HTR-8/SVneo (cell line): ENCODE data around the gene MTSS2.

ENCODE experiments used
- DNase-seq: peaks from one replicate; pipeline ENCODE4 v3.0.0; 2011; ENCODE audit warnings: low spot score, mixed read lengths; ENCODE audit not compliant: insufficient read length
- FAIRE-seq: peaks from 2 replicates; lab custom pipeline; 2011; peaks lifted over from hg19 to GRCh38; lab: Jason Lieb, UNC

Gene MTSS2

DNA sequence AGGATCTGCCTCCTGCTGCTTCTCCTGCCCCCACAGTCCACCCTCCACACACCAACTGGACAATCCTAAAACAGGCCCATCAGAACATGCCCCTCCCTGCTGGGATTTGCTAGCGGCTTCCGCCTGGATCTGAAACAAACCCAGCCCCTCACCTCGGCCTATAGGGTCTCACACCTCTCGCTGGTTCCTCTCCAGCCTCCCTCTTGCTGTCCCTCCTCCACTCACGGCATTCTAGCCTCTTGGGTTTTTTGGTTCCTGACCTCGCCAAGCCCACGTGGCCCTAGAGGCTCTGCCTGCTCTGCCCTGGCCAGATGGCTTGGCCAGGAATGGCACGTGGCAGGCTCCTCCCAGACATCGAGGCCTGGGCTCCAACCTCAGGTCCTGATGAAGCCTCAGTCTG is 15.7 kb upstream of the MTSS2 start:
- no peak for FAIRE-seq

DNA sequence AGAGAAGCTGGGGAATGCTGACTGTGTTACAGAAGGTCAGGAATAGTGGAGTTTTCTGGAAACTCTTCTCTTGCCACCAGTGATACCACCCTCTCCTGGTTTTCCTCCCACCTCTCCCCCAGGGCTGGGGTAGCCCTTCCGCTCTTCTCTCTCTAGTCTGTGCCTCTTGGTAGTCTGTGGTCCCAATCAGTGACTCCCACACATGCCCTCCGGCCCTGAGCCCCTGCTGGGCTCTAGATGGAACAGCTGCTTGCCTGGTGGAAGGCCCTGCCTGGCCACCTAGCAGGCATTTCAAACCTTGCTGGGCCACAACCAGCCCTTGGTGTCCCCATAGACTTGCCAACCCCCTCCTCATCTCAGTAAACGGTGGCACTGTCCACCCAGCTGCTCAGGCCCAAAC is 15.2 kb upstream of the MTSS2 start:
- DNase-seq (no peak), FAIRE-seq (no peak)

More for the DNA sequence above, 15.7 kb upstream of the MTSS2 start:
- no peak for DNase-seq

DNA sequence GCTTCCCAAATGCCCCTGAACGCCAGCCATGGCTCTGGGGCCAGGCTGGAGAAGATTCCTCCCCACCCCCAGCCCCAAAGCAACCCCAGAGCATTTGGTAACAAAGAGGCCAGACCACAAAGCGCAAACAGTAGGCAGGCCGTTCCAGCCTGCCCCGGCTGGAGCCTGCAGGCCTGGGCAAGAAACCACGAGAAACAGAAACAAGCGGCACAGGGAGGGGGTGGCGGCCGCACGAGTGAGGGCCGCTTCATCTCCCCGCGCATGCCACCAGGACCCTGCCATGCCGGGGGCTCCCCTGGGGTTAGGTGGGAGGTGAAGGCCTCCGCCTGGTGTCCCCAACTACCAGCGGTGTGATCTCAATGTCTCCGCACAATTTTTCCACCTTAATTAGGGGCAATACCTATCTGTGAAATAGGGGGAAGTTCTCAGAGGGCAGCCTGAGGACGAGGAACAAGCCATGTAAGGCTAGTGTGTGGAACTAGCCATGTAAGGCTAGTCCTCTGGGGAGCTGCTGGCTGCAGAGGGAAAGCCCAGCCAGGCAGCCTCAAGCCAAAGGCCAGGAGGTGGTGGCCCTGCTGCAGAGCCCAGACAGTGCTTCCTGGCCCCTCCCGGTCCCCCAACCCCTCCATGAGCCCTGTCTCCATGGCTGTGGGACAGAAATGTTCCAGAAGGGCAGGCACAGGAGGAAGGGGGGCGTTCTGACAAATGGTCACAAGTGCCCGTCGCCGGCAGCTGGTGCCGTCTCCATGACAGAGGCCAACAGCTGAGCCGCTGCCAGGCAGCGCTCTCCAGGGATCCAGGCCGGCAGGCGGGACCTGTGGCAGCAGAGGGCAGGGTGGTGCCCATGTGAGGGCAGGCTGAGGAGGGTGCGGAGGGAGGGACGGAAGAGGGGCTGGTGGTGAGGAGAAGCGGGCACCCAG is 14.5 kb upstream of the MTSS2 start:
- DNase-seq (no peak), FAIRE-seq (no peak)

DNA sequence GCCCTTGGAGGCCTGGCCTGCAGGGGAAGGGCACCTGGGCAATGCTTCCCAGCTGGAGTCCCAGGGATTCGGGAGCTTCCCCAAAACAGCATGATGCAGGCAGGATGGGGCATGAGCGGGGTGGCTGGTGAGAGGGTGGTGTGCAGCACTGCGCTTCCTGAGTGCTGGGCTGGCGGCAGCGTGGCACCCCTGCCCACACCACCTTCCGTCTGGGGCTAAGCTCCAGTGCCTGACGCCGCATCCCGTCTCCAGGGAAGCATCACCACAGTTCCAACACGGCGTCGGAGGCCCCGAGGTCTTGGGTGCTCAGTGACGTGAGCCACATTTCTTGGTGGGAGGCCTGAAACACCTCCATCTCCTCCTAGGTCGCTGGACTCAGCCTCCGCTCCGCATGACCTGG is 13.8 kb upstream of the MTSS2 start:
- DNase-seq: no peak
- FAIRE-seq: no peak

DNA sequence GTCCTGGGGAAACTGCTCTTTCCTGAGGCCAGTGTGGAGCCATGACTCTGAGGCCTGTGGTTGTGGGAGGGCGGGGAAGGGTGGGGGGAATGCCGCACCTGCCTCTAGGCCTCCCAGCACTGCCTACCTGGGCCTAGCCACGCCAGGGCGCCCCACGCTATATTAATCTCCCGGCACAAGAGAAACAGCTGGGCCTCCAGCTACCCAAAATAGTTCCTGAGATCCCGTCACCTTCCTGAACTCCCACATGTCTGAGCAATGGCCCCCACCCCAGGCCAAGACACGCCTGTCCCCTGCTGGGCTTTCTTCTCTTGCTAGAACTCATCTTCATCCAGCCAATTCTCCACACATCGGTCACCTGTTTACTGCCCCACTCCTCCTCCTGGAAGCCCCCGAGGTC is 13.0 kb upstream of the MTSS2 start:
- FAIRE-seq (no peak), DNase-seq (no peak)

DNA sequence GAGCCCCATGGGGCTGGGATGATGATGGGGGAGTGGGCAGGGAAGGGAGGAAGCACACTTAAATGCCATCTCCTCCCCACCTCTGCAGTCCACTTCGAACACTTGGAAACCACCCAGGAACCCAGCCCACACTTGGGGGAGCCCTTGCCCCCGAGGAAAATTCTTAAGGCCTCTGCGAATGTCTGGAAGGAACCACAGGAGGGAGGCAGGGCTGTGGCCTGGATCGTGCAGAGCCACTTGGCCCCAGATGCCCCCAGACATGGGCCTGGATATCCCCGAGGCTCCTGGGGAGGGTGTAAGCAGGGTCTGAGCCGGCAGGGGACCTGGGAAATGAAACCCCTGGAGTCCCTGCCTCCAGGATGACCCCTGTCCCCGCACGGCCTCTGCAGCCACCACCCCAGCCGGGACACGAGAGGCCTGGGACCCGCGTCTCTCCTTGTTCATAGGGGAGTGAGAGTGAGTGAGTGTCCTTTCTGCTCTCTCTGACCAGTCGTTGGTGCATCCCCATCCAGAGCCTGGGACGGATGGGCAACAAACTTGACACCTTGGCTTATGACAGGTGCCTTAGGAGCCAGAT is 11.8 kb upstream of the MTSS2 start:
- peak; percentile 68 for FAIRE-seq
- no peak for DNase-seq

DNA sequence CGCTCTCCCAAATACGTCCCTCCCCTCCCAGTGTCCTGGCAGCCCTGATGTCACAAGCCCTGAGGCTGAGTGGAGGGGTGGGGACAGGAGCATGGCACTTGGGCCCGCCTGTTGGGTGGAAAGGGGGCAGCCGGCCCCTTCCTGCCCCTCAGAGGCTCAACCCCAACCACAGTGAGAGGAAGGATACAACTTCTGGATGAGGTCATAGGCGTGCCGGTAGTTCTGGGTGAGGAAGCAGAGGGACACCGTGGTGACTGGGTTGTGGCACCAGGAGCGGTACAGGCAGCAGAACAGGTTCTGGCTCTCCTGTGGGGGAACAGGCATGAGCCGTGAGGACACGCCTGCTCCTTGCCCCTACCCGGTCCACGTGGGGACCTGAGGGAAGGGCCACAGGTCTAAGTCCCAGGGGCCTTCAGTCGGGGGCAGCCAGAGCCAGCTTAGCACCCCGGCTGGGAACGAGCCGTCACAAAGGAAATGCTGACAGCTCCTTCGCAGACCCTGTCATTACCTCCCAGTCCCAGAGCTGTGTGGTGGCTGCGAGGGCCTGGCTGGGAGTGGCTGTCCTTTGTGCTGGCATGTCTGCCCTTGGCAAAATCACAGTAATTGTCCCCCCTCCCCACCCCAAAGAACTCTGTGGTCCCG is 11.2 kb upstream of the MTSS2 start:
- peak; percentile 83 for FAIRE-seq
- DNase-seq: no peak

DNA sequence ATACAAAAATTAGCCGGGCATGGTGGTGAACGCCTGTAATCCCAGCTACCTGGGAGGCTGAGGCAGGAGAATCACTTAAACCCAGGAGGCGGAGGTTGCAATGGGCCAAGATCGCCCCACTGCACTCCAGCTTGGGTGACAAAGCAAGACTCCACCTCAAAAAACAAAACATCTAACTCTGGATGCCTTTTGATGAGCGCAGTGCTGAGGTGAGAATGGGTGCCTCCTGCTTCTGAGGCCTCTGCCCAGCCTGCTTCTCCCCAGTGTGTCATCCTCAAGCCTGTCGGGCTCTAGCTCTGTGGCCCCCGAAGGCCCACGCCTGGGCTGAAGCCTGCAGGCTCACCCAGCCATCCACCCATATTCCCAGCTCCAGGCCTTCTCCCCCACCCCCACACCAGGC is 10.5 kb upstream of the MTSS2 start:
- no peak for DNase-seq
- no peak for FAIRE-seq

DNA sequence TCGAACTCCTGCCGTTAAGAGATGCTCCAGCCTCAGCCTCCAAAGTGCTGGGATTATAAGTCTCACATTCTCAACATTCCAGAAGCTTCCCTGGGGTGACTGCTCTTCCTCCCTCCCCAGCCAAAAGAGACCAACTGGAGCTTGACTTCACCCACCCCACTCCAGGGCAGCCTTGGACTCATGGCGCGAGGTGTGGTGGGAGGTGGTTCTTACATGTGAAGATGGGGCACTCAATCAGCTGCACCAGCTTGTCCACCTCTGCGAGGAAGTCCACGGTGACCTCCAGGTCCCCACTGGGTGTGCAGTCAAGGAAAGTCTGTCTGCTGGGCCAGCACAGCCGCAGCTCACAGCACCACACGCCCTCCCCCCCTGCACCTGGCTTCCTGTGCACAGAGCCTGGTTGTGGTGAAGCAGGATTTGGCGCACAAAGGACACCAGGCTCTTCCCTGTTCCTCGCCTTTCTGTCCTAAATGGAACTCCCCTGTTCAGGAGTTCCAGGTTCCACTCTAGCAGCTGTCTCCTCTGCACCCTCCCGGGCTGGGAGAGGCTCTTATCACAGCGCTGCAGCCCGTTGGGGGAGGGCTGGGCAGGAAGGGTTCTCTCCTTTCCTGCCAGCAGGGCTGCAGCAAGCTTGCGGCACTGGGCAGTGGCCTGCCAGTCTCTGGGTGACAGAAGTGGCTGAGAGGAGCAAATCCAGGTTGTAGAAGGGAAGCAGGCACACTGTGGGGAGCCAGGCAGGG is 9.6 kb upstream of the MTSS2 start:
- FAIRE-seq (peak; percentile 77), DNase-seq (no peak)

DNA sequence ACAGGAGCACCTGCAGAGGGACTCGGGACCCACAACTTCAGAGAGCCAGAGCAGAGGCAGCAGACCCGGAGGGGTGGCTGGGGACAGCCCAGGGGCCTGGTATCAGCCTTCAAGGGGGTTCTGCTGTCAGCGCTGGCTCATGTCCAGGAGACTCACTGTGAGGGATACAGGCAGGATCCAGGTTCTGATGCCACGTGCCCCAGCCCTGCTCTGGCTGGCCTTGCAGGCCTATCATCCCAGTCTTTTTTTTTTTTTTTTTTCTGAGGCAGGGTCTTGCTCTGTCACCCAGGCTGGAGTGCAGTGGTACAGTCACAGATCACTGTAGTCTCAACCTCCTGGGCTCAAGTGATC is 9.0 kb upstream of the MTSS2 start:
- DNase-seq (no peak), FAIRE-seq (no peak)

DNA sequence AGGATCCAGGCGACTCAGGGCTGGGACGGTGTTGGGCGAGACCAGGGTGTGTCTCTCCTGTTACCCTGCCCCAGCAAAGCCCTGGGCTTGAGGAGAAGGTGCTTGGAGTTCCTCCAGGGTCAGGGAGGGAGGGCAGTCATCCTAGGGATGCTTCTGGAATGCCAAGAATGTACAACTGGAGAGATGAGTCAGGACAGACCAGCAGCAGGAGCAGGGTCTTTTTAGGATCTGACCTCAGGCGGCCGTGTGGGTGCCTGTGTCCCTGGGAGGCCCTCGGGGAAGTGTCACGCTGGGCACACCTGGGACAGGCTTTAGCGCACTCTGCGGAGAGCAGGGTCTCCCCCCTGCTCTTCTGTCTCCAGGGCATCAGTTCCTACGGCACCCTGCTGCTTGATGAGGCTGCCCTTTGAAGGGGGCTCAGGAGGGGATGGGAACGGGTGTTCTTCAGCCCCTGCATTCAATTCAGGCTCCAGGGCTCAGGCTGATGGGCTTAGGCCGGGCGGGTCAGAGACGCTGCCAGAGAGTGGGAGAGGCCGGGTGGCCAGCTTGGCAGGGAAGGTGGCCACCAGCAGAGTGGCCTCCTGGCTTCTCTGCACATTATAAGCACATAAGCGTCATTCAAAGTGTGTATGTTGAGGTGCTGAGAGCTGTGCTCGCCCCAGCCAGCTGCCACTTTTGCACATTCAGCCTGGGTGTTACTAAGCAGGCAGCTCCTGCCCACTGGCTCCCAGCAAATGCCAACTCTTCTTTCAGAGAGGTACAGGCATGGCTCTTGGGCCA is 8.4 kb upstream of the MTSS2 start:
- FAIRE-seq (peak; percentile 87), DNase-seq (peak; percentile 93)

DNA sequence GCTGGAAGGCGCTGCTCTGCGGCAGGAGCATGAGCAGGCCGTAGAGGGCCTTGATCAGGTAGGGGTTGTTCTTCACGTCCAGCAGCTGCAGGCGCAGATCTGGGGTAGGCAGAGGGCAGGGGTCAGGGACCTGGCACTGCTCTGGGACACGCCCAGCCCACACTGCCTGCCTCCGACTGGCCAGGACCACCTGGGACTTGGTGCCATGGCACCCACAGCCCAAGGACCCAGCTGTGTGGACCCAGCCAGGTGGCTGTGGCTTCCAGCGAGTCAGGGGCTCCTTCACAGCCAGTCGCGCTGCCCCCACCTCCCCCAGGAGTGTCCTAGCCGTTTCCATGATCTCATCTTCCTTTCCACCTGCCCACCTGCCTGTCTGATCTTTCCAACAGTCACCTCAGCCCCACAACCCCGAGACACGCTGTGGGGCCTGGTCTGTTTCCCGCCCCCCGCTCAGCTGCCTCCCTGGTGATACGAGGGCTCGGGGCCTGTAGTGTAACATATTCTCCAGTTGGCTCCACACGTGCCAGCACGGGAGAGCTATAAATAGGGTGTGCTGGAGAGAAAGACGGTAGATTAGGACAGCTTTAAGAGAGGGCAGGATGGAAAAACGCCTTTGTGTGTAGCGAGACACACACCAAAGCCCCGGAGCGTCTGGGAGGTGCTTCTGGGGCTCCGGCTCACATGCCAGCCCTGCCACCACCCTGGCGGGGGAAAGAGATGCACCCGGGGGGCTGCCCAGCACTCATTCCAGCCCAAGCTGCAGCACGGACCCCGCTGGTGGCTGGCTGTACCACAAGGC is 7.2 kb upstream of the MTSS2 start:
- DNase-seq (no peak), FAIRE-seq (no peak)

DNA sequence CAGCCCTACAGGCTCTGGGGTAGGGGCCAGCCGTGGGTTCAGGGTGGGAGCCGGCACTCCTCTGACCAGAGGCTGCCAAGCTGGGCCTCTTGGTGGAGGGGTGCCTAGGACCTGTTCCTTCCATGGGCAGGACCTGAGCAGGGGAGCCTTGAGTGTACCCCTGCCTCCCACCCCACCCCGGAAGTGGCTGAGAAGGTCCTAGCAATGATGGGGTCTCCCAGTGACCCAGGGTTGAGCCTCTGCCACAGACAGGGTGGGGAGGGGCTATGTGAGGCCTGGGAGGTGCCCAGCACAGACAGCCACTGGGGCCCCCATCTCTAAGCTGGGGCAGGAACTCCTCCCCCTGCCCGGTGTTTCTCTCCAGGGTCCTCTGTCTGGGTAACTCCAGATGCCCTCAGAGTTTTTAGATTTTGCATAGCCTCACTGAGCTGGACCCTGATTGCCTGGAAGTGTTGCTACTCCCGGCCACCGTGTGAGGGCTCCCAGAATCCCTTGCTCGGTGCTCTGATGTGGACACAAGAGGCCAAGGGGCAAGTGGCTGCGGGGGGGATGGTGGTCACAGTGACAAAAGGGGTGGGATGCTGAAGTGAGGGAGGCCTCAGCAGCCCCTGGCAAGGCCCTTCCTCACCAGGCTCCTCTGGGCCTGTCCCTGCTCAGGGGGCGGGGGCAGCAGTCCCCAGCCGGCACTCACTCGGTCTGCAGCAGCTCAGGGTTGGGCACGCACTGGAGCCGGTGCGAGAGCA is 6.4 kb upstream of the MTSS2 start:
- DNase-seq (no peak), FAIRE-seq (no peak)

DNA sequence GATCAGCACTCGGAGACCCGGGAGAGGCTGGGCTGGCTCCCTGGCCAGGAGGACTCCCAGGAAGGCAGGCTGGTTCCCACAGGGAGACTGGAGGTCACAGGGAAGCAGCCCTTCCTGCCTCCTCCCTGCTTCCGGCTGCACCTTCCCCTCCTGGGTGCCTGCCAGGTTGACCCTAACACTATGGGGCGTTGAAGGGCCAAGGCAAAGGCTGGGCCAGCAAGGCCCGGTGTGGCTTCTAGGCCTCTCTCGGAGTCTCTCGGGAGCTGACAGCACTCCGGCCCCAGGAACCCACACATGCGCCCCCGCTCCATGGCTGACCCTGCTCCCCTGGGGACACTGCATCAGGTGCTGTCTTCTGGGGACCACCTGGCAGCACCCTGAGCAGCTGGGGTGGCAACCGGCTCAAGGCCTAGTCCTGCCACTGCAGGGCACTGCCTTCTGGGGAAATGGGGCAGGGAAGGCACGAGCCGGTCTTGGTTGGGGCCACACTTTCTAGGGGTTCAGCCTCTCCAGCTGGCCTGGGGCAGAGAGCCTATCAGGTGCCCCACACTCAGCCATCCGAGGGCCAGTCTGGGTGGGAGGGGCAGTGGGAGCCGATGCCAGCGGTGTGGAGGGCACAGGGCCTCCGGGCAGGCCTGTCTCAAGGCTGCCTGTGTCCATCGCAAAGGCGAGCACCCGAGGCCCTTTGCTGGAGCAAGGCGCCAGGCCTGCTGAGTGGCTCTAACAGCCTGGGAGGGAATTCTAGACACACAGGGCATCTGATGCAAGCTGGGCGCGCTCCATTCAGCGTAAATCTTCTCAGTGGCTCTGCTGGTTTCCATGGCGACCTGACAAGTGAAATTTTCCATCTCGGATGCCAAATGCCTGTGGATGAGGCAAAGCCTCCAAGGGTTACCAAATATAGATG is 5.6 kb upstream of the MTSS2 start:
- DNase-seq: no peak
- no peak for FAIRE-seq

DNA sequence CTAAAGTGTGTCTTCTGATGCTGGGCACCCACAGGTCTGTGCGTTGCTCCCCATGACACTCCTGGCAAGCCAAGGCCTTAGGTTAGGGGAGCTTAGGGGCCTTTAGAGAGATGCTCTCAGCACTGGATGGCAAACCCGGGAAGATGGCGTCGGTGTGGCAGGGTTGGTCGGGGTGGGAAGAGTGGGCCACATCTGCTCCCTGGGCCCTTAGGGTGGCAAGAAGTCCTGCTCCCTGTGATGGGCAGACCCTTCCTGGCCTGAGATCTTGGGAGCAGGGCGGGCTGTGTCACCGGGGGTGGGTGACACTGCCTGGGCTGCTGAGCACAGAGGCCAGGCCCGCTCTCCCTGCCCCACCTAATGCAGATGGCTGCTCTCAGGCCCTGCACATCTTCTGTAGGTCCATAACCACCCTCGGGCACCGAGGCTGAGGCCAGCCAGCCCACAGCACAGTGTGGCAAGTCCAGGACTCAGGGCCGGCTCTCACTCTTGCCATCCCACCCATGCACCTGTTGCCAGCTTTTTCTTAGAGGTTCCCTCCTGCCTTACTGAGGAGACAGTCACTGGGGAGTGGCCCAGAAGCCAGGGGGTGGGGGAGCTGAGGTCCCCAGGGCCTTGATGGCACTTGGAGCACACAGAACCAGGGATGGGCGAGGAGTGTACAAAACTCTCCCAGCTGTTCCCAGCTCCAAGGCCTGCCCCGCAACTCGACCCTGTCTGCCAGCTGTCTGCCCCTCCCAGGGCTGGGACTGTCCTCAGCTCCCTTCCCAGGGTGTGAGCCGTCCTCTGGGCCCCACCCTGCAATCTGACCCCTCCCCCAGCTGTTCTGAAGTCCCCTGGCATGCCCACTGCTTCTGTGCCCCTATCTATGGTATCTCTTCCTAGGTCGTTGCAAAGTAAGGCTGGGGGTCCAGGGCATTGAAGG is 4.4 kb upstream of the MTSS2 start:
- no peak for FAIRE-seq
- no peak for DNase-seq
